ENCODE measurements around the gene DCUN1D2.

DNA sequence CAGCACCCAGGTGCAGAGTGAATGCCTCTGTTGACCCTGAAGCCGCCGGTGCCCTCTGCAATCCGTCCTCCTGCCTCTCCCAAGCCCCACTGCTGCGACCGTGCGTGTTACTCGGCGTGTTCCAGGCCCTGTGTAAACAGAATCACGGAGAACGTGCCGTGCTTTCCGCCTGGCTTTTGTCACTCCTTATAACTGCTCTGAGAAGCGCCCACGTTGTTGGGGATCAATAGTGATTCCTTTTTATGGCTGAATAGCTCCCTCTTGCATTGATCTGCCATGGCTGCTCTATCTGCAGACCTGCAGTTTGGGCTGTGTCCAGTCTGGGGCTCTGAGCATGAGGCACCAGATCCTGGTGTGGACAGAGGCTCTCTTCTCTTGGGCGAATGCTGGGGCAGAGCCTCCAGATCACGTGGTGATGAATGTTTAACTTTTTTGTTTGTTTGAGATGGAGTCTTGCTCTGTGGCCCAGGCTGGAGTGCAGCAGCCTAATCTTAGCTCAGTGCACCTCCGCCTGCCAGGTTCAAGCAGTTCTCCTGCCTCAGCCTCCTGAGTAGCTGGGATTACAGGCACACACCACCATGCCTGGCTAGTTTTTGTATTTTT lies 53.0 kb downstream of the DCUN1D2 start:
- TF ChIP-seq, protein P1, sequence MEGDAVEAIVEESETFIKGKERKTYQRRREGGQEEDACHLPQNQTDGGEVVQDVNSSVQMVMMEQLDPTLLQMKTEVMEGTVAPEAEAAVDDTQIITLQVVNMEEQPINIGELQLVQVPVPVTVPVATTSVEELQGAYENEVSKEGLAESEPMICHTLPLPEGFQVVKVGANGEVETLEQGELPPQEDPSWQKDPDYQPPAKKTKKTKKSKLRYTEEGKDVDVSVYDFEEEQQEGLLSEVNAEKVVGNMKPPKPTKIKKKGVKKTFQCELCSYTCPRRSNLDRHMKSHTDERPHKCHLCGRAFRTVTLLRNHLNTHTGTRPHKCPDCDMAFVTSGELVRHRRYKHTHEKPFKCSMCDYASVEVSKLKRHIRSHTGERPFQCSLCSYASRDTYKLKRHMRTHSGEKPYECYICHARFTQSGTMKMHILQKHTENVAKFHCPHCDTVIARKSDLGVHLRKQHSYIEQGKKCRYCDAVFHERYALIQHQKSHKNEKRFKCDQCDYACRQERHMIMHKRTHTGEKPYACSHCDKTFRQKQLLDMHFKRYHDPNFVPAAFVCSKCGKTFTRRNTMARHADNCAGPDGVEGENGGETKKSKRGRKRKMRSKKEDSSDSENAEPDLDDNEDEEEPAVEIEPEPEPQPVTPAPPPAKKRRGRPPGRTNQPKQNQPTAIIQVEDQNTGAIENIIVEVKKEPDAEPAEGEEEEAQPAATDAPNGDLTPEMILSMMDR (IDR thresholded peaks at IDR 0.05; ENCODE audit: insufficient read depth, low read length), result no peak
- TF ChIP-seq POLR2AphosphoS5 (IDR thresholded peaks at IDR 0.05; ENCODE audit: low read depth) (no peak), GABPA (IDR thresholded peaks at IDR 0.05; ENCODE audit: low read depth) (no peak), SPI1 (IDR thresholded peaks at IDR 0.05; ENCODE audit: borderline replicate concordance, low read depth) (no peak)
- TF ChIP-seq, protein P2, sequence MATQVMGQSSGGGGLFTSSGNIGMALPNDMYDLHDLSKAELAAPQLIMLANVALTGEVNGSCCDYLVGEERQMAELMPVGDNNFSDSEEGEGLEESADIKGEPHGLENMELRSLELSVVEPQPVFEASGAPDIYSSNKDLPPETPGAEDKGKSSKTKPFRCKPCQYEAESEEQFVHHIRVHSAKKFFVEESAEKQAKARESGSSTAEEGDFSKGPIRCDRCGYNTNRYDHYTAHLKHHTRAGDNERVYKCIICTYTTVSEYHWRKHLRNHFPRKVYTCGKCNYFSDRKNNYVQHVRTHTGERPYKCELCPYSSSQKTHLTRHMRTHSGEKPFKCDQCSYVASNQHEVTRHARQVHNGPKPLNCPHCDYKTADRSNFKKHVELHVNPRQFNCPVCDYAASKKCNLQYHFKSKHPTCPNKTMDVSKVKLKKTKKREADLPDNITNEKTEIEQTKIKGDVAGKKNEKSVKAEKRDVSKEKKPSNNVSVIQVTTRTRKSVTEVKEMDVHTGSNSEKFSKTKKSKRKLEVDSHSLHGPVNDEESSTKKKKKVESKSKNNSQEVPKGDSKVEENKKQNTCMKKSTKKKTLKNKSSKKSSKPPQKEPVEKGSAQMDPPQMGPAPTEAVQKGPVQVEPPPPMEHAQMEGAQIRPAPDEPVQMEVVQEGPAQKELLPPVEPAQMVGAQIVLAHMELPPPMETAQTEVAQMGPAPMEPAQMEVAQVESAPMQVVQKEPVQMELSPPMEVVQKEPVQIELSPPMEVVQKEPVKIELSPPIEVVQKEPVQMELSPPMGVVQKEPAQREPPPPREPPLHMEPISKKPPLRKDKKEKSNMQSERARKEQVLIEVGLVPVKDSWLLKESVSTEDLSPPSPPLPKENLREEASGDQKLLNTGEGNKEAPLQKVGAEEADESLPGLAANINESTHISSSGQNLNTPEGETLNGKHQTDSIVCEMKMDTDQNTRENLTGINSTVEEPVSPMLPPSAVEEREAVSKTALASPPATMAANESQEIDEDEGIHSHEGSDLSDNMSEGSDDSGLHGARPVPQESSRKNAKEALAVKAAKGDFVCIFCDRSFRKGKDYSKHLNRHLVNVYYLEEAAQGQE (IDR thresholded peaks at IDR 0.05; ENCODE audit: insufficient replicate concordance, low read depth), result no peak

Measured in HL-60 (cell line).